ENCODE results near the gene ATP10B.
"Not testable (repeated sequence)": the region's sequence is repeated elsewhere in the genome, so short reads cannot be mapped to it uniquely, and the experiment has no call there.

The ATP10B gene, protein sequence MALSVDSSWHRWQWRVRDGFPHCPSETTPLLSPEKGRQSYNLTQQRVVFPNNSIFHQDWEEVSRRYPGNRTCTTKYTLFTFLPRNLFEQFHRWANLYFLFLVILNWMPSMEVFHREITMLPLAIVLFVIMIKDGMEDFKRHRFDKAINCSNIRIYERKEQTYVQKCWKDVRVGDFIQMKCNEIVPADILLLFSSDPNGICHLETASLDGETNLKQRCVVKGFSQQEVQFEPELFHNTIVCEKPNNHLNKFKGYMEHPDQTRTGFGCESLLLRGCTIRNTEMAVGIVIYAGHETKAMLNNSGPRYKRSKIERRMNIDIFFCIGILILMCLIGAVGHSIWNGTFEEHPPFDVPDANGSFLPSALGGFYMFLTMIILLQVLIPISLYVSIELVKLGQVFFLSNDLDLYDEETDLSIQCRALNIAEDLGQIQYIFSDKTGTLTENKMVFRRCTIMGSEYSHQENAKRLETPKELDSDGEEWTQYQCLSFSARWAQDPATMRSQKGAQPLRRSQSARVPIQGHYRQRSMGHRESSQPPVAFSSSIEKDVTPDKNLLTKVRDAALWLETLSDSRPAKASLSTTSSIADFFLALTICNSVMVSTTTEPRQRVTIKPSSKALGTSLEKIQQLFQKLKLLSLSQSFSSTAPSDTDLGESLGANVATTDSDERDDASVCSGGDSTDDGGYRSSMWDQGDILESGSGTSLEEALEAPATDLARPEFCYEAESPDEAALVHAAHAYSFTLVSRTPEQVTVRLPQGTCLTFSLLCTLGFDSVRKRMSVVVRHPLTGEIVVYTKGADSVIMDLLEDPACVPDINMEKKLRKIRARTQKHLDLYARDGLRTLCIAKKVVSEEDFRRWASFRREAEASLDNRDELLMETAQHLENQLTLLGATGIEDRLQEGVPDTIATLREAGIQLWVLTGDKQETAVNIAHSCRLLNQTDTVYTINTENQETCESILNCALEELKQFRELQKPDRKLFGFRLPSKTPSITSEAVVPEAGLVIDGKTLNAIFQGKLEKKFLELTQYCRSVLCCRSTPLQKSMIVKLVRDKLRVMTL (N-terminal part only)

DNA sequence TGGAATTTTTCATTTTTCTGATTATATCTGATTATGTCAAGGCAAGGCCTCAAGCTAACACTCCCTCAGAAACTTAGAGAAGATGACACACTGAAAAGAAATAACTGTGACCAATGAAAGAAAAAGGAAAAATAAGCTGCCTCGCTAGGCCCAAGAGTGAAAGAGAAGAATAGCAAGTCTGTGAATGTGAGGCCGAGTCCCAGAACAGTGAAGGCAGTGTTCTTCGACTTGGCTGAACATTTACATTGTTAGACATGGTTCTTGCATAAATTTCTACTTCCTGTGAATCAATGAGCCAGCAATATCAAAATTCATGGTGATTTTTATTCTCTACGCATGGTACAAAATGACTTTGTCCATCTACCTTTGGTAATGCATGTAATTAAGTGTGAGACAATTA lies at the start of gene ATP10B:
Gene ATP10B, minus strand, starts transcription at position 163 of the 400 bp plus-strand sequence. CDS start 164,137 bp downstream, outside the sequence.
- DNase-seq = no peak

DNA sequence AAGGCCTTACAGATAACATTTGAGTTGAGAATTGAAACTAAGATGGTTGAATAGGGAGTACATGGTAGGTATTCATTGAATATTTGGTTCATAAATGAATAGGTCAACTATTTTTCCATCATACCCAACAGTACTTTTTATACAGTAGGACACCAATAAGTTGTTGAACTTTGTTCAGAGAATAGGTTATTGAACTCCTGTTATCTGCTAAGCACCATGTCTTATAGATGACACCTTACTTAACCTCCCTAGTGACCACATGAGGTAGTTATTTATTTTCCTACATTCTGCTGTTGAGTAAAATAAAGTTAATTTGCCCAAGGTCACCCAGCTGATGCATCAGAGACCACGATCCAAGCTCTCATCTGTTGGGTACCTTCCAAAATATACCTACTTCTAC lies 49.6 kb upstream of the ATP10B start:
- DNase-seq = no peak

DNA sequence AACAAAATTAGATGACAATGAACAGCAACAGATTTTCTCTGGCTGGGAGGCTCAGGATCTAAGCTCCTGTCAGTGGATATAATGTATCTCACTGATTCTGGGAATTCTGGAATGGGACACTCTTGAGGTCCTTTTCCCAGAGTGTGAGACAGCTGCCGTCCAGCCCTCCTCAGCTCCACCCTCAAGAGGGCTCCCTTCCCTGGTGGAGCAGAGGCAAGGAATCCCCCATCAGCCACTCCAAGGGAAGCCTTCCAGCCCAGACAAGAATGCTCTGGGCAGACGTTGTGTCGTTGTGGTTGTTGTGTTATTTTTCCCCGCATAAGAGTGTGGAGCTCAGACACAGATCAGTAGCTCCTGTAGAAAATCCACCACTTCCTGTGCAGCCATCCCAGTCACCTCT lies 47.7 kb upstream of the ATP10B start:
- no peak for DNase-seq

DNA sequence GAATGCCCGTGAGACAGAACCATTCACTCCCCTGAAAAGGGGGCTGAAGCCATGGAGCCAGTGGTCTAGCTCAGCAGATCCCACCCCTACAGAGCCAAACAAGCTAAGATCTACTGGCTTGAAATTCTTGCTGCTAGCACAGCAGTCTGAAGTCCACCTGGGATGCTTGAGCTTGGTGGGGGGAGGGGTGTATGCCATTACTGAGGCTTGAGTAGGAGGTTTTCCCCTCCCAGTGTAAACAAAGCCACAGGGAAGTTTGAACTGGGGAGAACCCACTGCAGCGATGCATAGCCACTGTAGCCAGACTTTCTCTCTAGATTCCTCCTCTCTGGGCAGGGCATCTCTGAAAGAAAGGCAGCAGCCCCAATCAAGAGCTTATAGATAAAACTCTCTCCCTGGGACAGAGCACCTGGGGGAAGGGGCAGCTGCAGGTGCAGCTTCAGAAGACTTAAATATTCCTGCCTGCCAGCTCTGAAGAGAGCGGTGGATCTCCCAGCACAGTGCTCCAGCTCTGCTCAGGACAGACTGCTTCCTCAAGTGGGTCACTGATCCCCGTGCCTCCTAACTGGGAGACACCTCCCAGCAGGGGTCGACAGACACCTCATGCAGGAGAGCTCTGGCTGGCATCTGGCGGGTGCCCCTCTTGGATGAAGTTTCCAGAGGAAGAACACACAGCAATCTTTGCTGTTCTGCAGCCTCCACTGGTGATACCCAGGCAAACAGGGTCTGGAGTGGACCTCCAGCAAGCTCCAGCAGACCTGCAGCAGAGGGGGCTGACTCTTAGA lies 41.4 kb upstream of the ATP10B start:
- not testable (repeated sequence) for DNase-seq

DNA sequence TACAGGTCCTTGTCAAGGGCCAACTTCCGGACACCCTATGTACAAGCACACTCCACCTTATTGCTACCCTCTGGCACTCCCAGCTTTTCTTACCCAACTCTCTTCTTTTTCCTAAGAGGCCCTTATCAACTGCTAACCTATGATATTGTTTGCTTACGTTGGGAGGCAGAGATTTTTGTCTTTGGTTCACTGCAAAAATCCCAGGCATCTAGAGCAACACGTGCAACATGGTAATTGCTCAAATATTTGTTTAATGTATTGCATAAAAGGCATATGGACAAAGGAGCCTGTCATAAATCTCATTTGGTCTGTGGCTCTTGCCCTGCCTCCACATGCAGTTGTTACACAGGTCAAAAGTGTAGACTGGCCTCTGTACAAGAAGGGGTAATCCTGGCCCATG lies 35.8 kb upstream of the ATP10B start:
- no peak for DNase-seq

DNA sequence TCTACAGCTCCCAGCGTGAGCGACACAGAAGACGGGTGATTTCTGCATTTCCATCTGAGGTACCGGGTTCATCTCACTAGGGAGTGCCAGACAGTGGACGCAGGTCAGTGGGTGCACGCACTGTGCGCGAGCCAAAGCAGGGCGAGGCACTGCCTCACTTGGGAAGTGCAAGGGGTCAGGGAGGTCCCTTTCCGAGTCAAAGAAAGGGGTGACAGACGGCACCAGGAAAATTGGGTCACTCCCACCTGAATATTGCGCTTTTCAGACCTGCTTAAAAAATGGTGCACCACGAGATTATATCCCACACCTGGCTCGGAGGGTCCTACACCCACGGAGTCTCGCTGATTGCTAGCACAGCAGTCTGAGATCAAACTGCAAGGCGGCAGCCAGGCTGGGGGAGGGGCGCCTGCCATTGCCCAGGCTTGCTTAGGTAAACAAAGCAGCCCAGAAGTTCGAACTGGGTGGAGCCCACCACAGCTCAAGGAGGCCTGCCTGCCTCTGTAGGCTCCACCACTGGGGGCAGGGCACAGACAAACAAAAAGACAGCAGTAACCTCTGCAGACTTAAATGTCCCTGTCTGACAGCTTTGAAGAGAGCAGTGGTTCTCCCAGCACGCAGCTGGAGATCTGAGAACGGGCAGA lies 21.7 kb upstream of the ATP10B start:
- not testable (repeated sequence) for DNase-seq

DNA sequence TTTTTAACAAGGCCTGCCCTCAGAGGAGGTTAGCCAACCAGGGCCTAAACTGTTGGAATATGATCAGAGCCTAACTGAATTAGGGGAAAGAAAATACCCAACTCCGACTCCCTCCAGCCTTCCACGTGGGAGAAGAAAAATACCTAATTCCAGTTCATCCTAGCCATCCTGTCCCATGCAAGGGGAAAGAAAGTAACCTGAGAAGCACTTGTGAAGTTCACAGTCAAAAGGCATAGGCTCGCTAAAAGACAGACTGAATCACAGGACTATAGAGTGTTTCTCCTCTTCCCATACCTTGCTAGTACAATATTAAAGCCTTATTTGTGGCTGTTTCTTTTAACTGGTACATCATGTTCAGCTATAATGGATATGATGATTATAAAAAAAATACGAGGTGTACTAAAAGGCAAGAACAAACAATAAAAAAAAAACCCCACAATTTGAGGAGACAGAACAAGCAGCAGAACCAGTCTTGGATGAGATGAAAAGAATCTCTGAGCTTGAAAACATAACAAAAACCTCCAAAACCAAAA lies 18.0 kb upstream of the ATP10B start:
- DNase-seq = no peak

DNA sequence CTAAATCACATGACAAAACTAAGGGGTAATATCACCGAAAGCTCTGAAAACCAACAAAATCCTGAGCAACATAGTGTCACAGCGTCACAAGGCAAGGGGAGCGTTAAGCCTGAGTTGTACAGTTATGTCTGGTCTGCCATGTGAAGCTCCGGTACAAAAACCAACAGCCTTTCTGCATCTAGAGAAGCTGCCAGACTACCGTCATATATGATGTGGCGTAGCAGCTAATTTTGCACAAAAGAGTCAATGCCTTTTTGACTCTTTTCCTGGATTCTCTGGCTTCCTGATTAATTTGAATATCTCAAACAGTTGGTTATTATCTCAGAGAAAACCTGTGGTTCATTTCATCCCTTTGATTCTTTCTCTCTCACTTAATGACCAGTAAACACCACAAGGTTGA lies 16.0 kb upstream of the ATP10B start:
- DNase-seq = no peak

DNA sequence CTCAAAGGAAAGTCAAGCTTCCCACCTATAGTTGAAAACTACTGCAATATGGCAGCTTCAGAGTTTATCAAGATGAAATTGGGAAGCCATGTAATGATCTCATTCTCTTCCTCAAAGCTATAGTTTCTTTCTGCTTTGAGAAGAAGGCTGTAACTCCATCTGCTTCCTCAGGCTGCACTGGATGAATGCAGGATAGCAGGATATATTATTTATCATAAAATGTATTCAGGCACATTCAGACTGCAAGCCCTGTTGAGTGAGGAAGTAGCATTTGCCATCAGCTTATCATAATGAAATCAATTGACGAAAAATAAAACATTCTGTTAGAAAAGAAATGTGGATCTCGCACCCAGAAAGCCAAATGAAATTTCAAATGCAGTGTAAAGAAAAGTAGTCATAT lies 560 bp downstream of the ATP10B start:
- no peak for DNase-seq

DNA sequence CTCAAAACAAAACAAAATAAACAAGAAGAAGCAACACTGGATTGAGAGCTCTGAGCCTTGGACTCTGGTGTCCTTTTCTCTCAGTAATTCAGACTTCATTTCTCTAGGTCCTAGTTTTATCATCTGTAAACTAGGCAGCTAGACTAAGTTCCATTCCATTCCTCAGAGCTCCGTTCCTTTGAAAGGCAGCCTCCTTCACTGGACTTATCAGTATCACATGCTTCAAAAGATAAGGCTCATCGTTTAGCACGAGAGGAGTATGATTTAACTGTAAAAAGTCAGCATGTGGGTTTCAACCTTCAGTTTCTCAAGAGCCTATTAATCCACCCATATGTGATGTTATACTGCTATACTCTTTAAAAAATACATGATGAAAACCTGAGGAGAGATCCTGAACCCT lies 1.6 kb downstream of the ATP10B start:
- DNase-seq = no peak

DNA sequence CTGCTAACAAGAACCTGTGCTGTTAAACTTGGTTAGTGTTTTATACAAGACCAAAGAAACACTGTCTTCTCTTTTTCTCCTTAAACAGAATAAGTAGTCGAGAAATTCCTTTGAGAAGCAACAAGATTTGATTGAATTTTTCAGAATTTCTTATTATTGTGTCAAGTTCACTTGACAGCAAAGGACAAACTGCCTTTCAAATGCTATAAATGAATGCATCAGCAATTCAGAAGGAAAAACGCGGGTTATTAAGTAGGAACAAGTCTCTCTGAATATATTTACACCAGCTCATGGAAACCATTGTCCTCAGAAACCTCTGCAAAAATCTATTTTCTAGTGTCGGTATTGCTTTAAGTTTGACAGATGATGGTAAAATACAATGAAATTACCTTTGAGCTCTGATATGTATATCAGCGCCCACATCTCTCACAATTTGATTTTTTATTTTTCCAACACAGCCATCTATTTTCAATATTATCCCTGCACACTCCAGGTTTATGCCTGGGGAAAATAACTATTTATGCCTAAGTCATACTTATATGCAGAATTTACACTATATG lies 4.4 kb downstream of the ATP10B start:
- DNase-seq = no peak

DNA sequence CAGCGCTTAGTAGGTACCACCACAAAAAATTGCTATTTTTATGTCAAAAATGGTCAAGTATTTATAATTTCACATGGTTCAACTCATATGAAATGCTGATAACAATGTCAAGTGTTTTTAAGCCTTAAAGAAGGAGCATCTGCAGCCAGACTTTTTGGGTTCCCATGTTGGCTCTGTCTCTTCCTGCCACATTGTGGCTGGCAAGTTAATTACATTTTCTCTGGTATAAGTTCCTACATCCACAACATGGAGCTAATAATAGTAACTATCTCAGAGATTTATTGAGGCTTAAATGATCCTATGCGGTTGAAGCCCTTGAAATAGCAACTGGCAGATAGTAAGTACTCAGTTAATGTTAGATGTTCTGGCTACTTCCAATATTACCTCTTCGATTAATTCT lies 5.4 kb downstream of the ATP10B start:
- DNase-seq = no peak

DNA sequence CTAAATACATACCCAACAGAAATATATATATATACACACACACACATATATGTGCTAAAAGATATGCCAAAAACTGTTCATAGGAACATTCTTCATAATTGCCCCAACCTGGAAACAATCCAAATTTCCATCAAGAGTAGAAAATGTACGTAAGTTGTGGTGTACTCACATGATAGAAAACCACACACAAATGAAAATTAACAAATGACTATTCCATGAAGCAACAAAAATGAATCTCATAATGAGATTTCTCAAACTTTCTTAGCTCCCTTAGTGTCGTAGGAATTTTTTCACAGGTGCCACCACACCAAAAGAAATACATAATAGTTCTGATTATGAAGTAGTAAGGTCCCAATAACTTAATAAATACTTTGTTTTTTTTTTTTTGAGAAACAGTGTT lies 7.8 kb downstream of the ATP10B start:
- no peak for DNase-seq

DNA sequence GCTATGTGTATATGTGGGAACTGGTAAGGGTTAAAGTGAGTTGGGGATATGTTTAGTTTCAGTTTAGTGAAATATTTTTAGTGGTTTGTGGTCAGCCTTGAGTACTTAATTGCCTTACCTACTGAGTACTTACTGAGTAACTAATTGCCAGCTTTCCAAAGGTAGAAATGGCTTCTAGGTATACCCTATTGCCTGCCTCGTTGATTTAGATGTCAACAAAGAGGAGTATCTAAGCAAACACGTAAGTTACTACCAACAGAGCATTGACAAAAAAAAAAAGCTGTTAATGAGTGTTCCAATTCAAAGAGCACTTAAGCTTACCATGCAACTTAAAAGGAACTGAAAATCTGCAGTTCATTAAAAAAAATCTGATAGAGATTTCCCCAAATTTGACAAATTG lies 8.8 kb downstream of the ATP10B start:
- DNase-seq = no peak

DNA sequence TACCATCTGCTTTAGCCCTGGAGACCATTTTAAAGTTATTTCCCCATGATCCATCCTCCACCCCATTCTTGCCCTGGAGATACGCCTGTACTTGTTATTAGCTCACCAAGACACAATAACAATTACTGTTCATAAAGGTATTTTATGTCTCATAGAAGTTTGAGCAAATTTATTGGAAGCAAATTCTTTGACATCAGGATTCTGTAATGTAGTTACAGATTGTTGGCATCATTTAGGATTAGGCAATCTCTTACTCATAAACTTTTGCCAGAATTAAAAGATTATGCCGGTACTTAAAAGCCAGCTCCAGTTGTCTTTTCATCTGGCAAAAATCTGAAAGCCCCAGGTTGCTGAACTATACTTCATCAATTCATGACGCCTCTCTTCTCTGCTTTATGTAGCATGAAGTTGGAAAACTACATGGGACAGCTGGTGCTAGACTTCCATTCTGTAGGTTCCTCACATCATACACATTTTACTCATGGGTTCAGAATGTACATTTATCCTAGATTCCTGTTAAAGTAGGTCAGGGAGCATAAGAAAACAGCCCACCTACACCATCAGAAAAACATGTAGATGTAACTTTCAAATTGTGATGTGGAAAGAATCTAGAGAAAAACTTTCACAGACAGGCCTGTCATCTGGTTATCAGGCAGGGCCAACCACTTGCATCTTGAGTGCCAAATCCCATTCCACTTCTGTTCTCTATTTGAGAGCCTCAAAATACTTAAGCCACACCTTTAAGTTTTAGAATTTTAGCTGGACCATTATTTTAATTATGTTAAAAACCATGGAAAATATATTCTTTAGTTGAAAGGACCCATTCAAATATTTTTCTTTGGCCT lies 14.0 kb downstream of the ATP10B start:
- no peak for DNase-seq

DNA sequence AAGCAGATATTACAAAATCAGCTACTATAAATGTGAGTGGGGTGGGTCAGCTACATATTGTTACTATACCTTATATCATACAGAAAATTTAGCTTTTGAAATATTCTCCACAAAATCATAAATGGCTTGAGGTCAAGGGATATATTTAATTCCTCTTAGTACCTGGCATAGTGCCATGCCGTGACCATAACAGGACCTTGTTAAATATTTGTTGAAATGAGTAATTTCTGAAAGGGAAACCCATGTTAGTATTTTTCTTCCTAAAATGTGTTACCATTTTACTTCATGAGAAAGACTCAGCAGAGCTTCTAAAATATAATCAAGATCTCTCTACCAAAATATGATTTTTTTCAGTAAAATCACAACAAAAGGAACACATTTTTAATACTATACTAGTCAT lies 14.8 kb downstream of the ATP10B start:
- DNase-seq = no peak

DNA sequence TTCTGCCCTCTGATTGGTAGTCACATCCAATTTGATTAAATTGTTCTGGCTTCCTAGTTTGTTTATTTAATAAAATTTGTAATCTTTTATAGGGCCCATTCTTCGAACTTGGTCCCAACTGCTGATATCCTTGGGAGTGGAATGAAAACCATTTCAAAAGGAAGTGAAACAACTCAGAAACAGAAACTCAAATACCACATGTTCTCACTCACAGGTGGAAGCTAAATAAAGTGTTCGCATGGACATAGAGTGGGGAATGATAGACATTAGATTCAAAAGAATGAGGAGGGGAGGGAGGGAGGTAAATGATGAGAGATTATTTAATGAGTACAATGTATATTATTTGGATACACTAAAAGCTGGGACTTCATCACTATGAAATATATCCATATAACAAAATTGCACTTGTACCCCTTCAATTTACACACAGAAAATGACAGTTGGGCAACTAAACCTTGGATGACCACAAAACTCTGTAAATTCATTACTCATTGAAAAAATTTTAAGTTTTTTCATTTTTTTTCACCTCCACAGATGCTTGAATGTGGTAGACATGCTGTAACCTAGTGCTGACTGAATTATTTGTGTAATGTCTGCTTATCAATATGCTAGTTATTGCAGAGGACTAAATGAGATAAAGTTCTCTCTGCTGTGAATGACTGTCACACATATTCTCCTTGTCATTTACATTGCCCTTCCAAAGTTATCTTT lies 16.0 kb downstream of the ATP10B start:
- no peak for DNase-seq

DNA sequence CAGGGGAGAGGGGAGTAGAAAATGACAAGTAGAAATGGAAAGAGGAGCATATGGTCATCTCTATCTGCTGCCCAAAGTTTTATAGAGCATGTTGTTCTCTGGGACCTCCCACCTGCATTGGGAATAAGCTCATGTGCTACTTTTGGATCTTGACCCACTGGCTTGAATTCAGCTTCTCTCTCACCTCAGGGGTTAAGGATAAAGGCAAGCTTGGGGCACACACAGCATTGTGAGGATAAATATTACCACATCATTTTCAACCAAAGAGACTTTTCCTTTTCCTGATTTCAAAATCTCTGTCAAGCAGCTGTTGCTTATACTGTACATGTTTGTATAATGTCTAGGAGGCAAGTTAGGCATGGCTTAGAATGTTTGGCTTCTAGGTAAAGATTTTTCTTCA lies 16.6 kb downstream of the ATP10B start:
- DNase-seq = no peak

DNA sequence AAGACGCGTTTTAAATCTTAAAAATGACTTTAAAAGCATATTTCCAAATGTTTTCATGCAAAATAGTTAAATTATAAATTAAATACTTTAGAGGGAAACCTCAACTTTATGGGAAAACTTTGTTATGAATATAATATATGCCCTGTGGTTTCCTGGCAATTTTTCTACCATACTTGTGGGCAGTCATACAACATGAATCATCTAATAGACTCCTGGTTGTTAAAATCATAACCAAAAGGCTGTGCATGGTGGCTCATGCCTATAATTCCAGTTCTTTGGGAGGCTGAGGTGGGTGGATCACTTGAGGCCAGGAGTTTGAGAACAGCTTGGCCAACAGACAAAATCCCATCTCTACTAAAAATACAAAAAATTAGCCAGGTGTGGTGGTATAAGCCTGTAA lies 18.2 kb downstream of the ATP10B start:
- DNase-seq = no peak

DNA sequence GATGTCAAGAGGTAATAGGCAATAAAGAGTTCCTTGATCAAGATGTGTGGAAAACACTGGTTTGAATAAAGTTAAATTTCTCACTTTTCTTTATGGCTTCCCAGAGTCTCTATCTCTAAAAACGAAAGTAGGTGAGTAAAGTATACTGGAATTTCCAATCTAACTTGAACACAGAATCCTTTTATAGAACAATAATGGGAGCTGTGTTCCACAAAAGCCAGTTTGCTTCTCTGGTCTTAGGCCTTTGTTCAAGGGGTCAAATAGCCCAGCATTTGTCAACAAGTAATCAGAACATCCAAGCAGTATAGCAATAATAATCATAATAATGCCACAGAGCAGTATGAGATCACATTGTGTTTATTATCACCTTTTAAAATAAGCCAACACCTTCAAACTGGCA lies 20.2 kb downstream of the ATP10B start:
- no peak for DNase-seq

All from COR-L47 (cell line).